ENCODE measurements around the gene ARPC1A. TPM values are rescaled to one million over a fixed set of nuclear protein-coding genes. Genes with fewer than 3 reads are reported as not detected.

Gene ARPC1A
- total RNA-seq, 1 donor from 2014 or later: 269 TPM

- Histone ChIP-seq H3K36me3 (ENCODE audit: control insufficient read depth, insufficient read depth, low read length) (peaks cover 39% of the 10 kb centered on the region), H3K27me3 (ENCODE audit: control insufficient read depth, insufficient read depth, low read length) (no peaks in the 10 kb centered on the region), H3K4me3 (ENCODE audit: low read depth, low read length) (no peak overlapping the region)
- no peak for TF ChIP-seq CTCF (IDR thresholded peaks at IDR 0.05; ENCODE audit: insufficient read depth, low read length, severe bottlenecking)
- FAIRE-seq (no peak), DNase-seq (ENCODE audit: low read depth) (no peak)
These were observed 71.0 kb downstream of the ARPC1A start for GRCh38 chr7:99396418-99397296.

- FAIRE-seq (no peak), DNase-seq (ENCODE audit: low read depth) (no peak)
- H3K4me3 ChIP-seq (ENCODE audit: low read depth, low read length): no peak overlapping the region
- TF ChIP-seq CTCF (IDR thresholded peaks at IDR 0.05; ENCODE audit: insufficient read depth, low read length, severe bottlenecking): no peak
- no peaks in the 10 kb centered on the region for H3K27me3 ChIP-seq (ENCODE audit: control insufficient read depth, insufficient read depth, low read length)
- H3K36me3 ChIP-seq (ENCODE audit: control insufficient read depth, insufficient read depth, low read length): peaks cover 39% of the 10 kb centered on the region
These were observed 71.7 kb downstream of the ARPC1A start for GRCh38 chr7:99397297-99397983.

GRCh38 chr7:99398891-99399445 is 73.3 kb downstream of the ARPC1A start:
- Histone ChIP-seq H3K36me3 (ENCODE audit: control insufficient read depth, insufficient read depth, low read length) (peaks cover 40% of the 10 kb centered on the region), H3K4me3 (ENCODE audit: low read depth, low read length) (no peak overlapping the region), H3K27me3 (ENCODE audit: control insufficient read depth, insufficient read depth, low read length) (no peaks in the 10 kb centered on the region)
- no peak for TF ChIP-seq CTCF (IDR thresholded peaks at IDR 0.05; ENCODE audit: insufficient read depth, low read length, severe bottlenecking)
- FAIRE-seq (no peak), DNase-seq (ENCODE audit: low read depth) (no peak)

- FAIRE-seq (no peak), DNase-seq (ENCODE audit: low read depth) (no peak)
- Histone ChIP-seq H3K4me3 (ENCODE audit: low read depth, low read length) (no peak overlapping the region), H3K27me3 (ENCODE audit: control insufficient read depth, insufficient read depth, low read length) (no peaks in the 10 kb centered on the region), H3K36me3 (ENCODE audit: control insufficient read depth, insufficient read depth, low read length) (peaks cover 38% of the 10 kb centered on the region)
- no peak for TF ChIP-seq CTCF (IDR thresholded peaks at IDR 0.05; ENCODE audit: insufficient read depth, low read length, severe bottlenecking)
These were observed 73.9 kb downstream of the ARPC1A start for GRCh38 chr7:99399597-99399996.

GRCh38 chr7:99402854-99403253 is 77.2 kb downstream of the ARPC1A start:
- no peak for FAIRE-seq
- H3K27me3 ChIP-seq (ENCODE audit: control insufficient read depth, insufficient read depth, low read length): no peaks in the 10 kb centered on the region
- H3K4me3 ChIP-seq (ENCODE audit: low read depth, low read length): no peak overlapping the region
- no peak for TF ChIP-seq CTCF (IDR thresholded peaks at IDR 0.05; ENCODE audit: insufficient read depth, low read length, severe bottlenecking)
- peaks cover 28% of the 10 kb centered on the region for H3K36me3 ChIP-seq (ENCODE audit: control insufficient read depth, insufficient read depth, low read length)
- DNase-seq (ENCODE audit: low read depth): no peak

Measured in bronchial epithelial cell (primary cell).